Suprapubic skin (tissue), 3 donors: ENCODE results near the gene MN1.

Experiments
- CTCF ChIP-seq, 2 donors: fragments of 200-600 bp in 1 of 2; fragments of 450-650 bp in 1 of 2; sonication (generic) in 1 of 2; IDR thresholded peaks; one replicate each; pipeline ENCODE4 v1.5.1; 2016 to 2019; ENCODE audit warnings: antibody characterized with exemption in 2 of 2, mild to moderate bottlenecking in 1 of 2, moderate library complexity in 1 of 2
- POLR2A ChIP-seq, 2 donors: fragments of 450-650 bp; IDR thresholded peaks; one replicate each; pipeline ENCODE4 v1.6.1; 2017; ENCODE audit warnings: antibody characterized with exemption in 2 of 2, mild to moderate bottlenecking in 2 of 2, moderate library complexity in 2 of 2

GRCh38 chr22:27768027-27768653 lies 33.4 kb downstream of the MN1 start:
- TF ChIP-seq CTCF (IDR thresholded peaks at IDR 0.05) (no peak), POLR2A (IDR thresholded peaks at IDR 0.05) (no peak)
